ENCODE data around the gene CCDC177. TPM values are rescaled to one million over a fixed set of nuclear protein-coding genes. Genes with fewer than 3 reads are reported as not detected.

CCDC177 gene
- total and polyA plus RNA-seq, 4 donors: 0.01 TPM; not detected in 3

- Histone ChIP-seq H3K4me3 (peak overlapping the region; percentile 7), H3K4me1 (ENCODE audit: control insufficient read depth in 5 of 5, insufficient read depth in 5 of 5, low read length in 5 of 5) (peaks cover 0 to 30% (median 7%) of the 10 kb centered on the region in 5 donors), H3K9ac (ENCODE audit: insufficient read depth in 1 of 2, low read length in 2 of 2) (no peak overlapping the region), H3K27me3 (ENCODE audit: control insufficient read depth in 3 of 3, insufficient read depth in 3 of 3, low read length in 2 of 3) (peaks cover 20 to 71% (median 63%) of the 10 kb centered on the region in 3 donors), H3K36me3 (ENCODE audit: control insufficient read depth in 4 of 4, insufficient read depth in 4 of 4, low read length in 4 of 4) (no peaks in the 10 kb centered on the region), H3K9me3 (ENCODE audit: control insufficient read depth in 4 of 4, insufficient read depth in 3 of 4, low read length in 3 of 4) (peaks cover 0 to 12% (median 0%) of the 10 kb centered on the region in 4 donors), H3K27ac (ENCODE audit: low read depth in 1 of 2, low read length in 1 of 2) (no peak overlapping the region)
- TF ChIP-seq, protein P1, sequence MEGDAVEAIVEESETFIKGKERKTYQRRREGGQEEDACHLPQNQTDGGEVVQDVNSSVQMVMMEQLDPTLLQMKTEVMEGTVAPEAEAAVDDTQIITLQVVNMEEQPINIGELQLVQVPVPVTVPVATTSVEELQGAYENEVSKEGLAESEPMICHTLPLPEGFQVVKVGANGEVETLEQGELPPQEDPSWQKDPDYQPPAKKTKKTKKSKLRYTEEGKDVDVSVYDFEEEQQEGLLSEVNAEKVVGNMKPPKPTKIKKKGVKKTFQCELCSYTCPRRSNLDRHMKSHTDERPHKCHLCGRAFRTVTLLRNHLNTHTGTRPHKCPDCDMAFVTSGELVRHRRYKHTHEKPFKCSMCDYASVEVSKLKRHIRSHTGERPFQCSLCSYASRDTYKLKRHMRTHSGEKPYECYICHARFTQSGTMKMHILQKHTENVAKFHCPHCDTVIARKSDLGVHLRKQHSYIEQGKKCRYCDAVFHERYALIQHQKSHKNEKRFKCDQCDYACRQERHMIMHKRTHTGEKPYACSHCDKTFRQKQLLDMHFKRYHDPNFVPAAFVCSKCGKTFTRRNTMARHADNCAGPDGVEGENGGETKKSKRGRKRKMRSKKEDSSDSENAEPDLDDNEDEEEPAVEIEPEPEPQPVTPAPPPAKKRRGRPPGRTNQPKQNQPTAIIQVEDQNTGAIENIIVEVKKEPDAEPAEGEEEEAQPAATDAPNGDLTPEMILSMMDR (IDR thresholded peaks at IDR 0.05; ENCODE audit: control extremely low read depth, extremely low read depth): no peak
- WGBS, 2 donors: 18 to 35% methylated on average over 48 to 51 of the region's 51 CpGs
- DNase-seq (peak in 1 of 3 donors; percentile 33), ATAC-seq (ENCODE audit: insufficient read depth, low FRiP score) (no peak)
Observed at GRCh38 chr14:69573205-69573830, 1.4 kb downstream of the CCDC177 start.

DNA sequence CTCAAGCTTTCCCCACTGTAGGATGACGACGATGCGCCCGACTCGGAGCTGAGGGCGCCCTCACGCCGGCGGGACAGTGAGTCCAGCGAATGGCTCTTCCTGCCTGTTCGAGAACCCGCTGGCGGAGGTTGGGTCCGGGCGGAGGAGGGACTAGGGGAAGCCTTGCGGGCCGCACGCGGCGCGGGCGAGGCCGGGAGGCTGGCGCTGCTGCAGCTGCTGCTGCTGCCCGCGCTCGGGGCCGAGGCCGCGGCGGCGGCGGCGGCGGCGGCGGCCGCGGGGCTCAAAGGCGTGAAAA, 1.9 kb downstream of the CCDC177 start:
- 22 to 39% methylated on average over 19 to 40 of the region's 40 CpGs for WGBS, 2 donors
- H3K4me3 ChIP-seq: no peak overlapping the region
- ATAC-seq (ENCODE audit: insufficient read depth, low FRiP score) (no peak), DNase-seq (peak in 1 of 3 donors; percentile 11)
- TF ChIP-seq, protein P1 (IDR thresholded peaks at IDR 0.05; ENCODE audit: control extremely low read depth, extremely low read depth): no peak
- H3K27ac ChIP-seq (ENCODE audit: low read depth in 1 of 2, low read length in 1 of 2): no peak overlapping the region
- no peaks in the 10 kb centered on the region for H3K36me3 ChIP-seq (ENCODE audit: control insufficient read depth in 4 of 4, insufficient read depth in 4 of 4, low read length in 4 of 4)
- H3K27me3 ChIP-seq (ENCODE audit: control insufficient read depth in 3 of 3, insufficient read depth in 3 of 3, low read length in 2 of 3): peaks cover 20 to 72% (median 63%) of the 10 kb centered on the region in 3 donors
- no peak overlapping the region for H3K9ac ChIP-seq (ENCODE audit: insufficient read depth in 1 of 2, low read length in 2 of 2)
- peaks cover 0 to 30% (median 7%) of the 10 kb centered on the region in 5 donors for H3K4me1 ChIP-seq (ENCODE audit: control insufficient read depth in 5 of 5, insufficient read depth in 5 of 5, low read length in 5 of 5)
- H3K9me3 ChIP-seq (ENCODE audit: control insufficient read depth in 4 of 4, insufficient read depth in 3 of 4, low read length in 3 of 4): peaks cover 0 to 12% (median 0%) of the 10 kb centered on the region in 4 donors

GRCh38 chr14:69572030-69572840, 2.4 kb downstream of the CCDC177 start:
- TF ChIP-seq, protein P1 (IDR thresholded peaks at IDR 0.05; ENCODE audit: control extremely low read depth, extremely low read depth): no peak
- peak overlapping the region; percentile 4 for H3K4me3 ChIP-seq
- no peak overlapping the region for H3K27ac ChIP-seq (ENCODE audit: low read depth in 1 of 2, low read length in 1 of 2)
- H3K9me3 ChIP-seq (ENCODE audit: control insufficient read depth in 4 of 4, insufficient read depth in 3 of 4, low read length in 3 of 4): peaks cover 0 to 12% (median 0%) of the 10 kb centered on the region in 4 donors
- WGBS, 2 donors: 12% methylated on average over 75 to 112 of the region's 112 CpGs
- H3K36me3 ChIP-seq (ENCODE audit: control insufficient read depth in 4 of 4, insufficient read depth in 4 of 4, low read length in 4 of 4): no peaks in the 10 kb centered on the region
- ATAC-seq (ENCODE audit: insufficient read depth, low FRiP score) (no peak), DNase-seq (peak; percentile 53 to 75 (median 61))
- no peak overlapping the region for H3K9ac ChIP-seq (ENCODE audit: insufficient read depth in 1 of 2, low read length in 2 of 2)
- H3K4me1 ChIP-seq (ENCODE audit: control insufficient read depth in 5 of 5, insufficient read depth in 5 of 5, low read length in 5 of 5): peaks cover 0 to 30% (median 7%) of the 10 kb centered on the region in 5 donors
- peaks cover 20 to 74% (median 69%) of the 10 kb centered on the region in 3 donors for H3K27me3 ChIP-seq (ENCODE audit: control insufficient read depth in 3 of 3, insufficient read depth in 3 of 3, low read length in 2 of 3)
